Vagina (tissue), 2 donors: ENCODE results near the gene TSPAN4. TPM values are rescaled to one million over a fixed set of nuclear protein-coding genes. Genes with fewer than 3 reads are reported as not detected.

Experiments used
- DNase-seq, 2 donors: peaks; one replicate each; pipeline ENCODE4 v3.0.0-alpha.2; 2017; ENCODE audit errors: extremely low spot score in 2 of 2
- H3K27ac ChIP-seq: fragments of 200-600 bp; sonication (generic); one replicate; pipeline ENCODE4 v1.5.1; 2019
- H3K27me3 ChIP-seq: fragments of 200-600 bp; sonication (generic); one replicate; pipeline ENCODE4 v1.5.1; 2019
- H3K36me3 ChIP-seq, 2 donors: fragments of 200-600 bp; sonication (generic); one replicate each; pipeline ENCODE4 v1.5.1; 2017 to 2019
- H3K4me1 ChIP-seq: fragments of 200-600 bp; sonication (generic); one replicate; pipeline ENCODE4 v1.5.1; 2019
- H3K4me3 ChIP-seq, 2 donors: fragments of 200-600 bp; sonication (generic); 1 replicate in 1 of 2; 2 replicates in 1 of 2; pipeline ENCODE4 v1.5.1; 2016 to 2019
- H3K9me3 ChIP-seq: fragments of 200-600 bp; sonication (generic); one replicate; pipeline ENCODE4 v1.5.1; 2019
- CTCF ChIP-seq, 3 experiments: fragments of 450-650 bp in 2 of 3; fragments of 200-600 bp in 1 of 3; sonication (generic) in 1 of 3; IDR thresholded peaks; one replicate each; pipeline ENCODE4 v1.5.1; 2017 to 2019; ENCODE audit warnings: antibody characterized with exemption in 3 of 3, mild to moderate bottlenecking in 2 of 3, moderate library complexity in 2 of 3
- POLR2A ChIP-seq, 2 donors: fragments of 450-650 bp; IDR thresholded peaks; one replicate each; pipeline ENCODE4 v1.6.1; 2017; ENCODE audit warnings: antibody characterized with exemption in 2 of 2, mild to moderate bottlenecking in 2 of 2, moderate library complexity in 2 of 2
- POLR2AphosphoS5 ChIP-seq, 2 donors: sonication (generic); formaldehyde crosslinking; IDR thresholded peaks; one replicate each; pipeline ENCODE4 v1.9.0; 2017; ENCODE audit warnings: antibody characterized with exemption in 2 of 2, mild to moderate bottlenecking in 2 of 2, low read depth in 1 of 2; ENCODE audit not compliant: insufficient read depth in 1 of 2
- intact Hi-C: fragments of 100-400 bp; cut with DNase I; formaldehyde crosslinking; loops from one replicate; pipeline ENCODE4 v1.15.1; 2023
- total RNA-seq: library from RNA; depleted of rRNA; stranded (reverse); fragments of >200 nt; gene quantifications from one replicate; pipeline ENCODE4 v1.2.3, GENCODE V29; 2016

Gene TSPAN4
- total RNA-seq, 1 donor from 2014 or later, result 99.0 TPM

DNA sequence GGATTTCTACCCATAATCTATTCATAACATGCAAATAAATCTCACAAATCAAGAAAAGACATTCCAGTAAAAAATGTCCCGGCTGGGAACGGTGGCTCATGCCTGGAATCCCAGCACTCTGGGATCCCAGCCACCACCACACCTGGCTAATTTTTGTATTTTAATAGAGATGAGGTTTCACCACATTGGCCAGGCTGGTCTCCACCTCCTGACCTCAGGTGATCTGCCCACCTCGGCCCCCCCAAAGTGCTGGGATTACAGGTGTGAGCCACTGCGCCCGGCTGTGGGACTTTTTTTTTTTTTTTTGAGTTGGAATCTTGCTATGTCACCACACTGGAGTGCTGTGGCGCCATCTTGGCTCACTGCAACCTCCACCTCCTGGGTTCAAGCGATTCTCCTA is 63.3 kb downstream of the TSPAN4 start:
- H3K4me3 ChIP-seq, result no peak overlapping the region
- no peak for DNase-seq
- no peak overlapping the region for H3K27ac ChIP-seq
- TF ChIP-seq CTCF (IDR thresholded peaks at IDR 0.05), result no peak
- no peak for TF ChIP-seq POLR2A (IDR thresholded peaks at IDR 0.05)
- no peak for TF ChIP-seq POLR2AphosphoS5 (IDR thresholded peaks at IDR 0.05; ENCODE audit: insufficient read depth in 1 of 2, low read depth in 1 of 2)
- H3K36me3 ChIP-seq, result peaks cover 3 to 35% of the 10 kb centered on the region in 2 donors
- no peaks in the 10 kb centered on the region for H3K27me3 ChIP-seq
- intact Hi-C loops, result no loop called here
- peaks cover 19% of the 10 kb centered on the region for H3K4me1 ChIP-seq
- H3K9me3 ChIP-seq, result no peaks in the 10 kb centered on the region

DNA sequence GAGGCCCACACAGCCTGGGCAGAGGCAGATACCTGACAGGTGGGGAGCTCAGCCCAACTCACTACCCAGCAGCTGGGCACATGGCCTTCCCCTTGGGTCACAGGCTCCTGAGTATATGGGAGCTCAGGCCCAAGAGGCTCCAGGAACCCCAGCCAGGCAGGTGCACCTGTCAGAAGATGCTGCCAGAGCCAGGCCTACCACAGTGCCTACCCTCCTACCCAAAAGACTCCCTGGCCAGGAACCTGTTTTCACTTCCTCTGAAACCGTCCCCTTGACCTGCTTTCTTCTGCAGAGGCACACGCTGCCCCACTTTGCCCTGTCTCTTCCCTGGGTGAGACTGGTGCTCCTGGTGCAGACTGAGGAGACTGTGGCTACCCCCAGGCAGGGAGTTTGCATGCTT is 65.0 kb downstream of the TSPAN4 start:
- H3K27me3 ChIP-seq, result no peaks in the 10 kb centered on the region
- no peaks in the 10 kb centered on the region for H3K9me3 ChIP-seq
- TF ChIP-seq POLR2A (IDR thresholded peaks at IDR 0.05) (no peak), CTCF (IDR thresholded peaks at IDR 0.05) (no peak), POLR2AphosphoS5 (IDR thresholded peaks at IDR 0.05; ENCODE audit: insufficient read depth in 1 of 2, low read depth in 1 of 2) (no peak)
- H3K4me1 ChIP-seq, result peaks cover 29% of the 10 kb centered on the region
- H3K4me3 ChIP-seq, result no peak overlapping the region
- DNase-seq, result no peak
- H3K36me3 ChIP-seq, result peaks cover 0 to 20% of the 10 kb centered on the region in 2 donors
- no peak overlapping the region for H3K27ac ChIP-seq
- intact Hi-C loops, result no loop called here

GRCh38 chr11:908273-908672 is 65.6 kb downstream of the TSPAN4 start:
- Histone ChIP-seq H3K27ac (no peak overlapping the region), H3K36me3 (peaks cover 0 to 14% of the 10 kb centered on the region in 2 donors), H3K9me3 (no peaks in the 10 kb centered on the region), H3K27me3 (no peaks in the 10 kb centered on the region), H3K4me1 (peaks cover 29% of the 10 kb centered on the region), H3K4me3 (no peak overlapping the region)
- TF ChIP-seq POLR2AphosphoS5 (IDR thresholded peaks at IDR 0.05; ENCODE audit: insufficient read depth in 1 of 2, low read depth in 1 of 2) (no peak), CTCF (IDR thresholded peaks at IDR 0.05) (no peak), POLR2A (IDR thresholded peaks at IDR 0.05) (no peak)
- intact Hi-C loops, result no loop called here
- no peak for DNase-seq

- TF ChIP-seq POLR2A (IDR thresholded peaks at IDR 0.05) (no peak), CTCF (IDR thresholded peaks at IDR 0.05) (no peak), POLR2AphosphoS5 (IDR thresholded peaks at IDR 0.05; ENCODE audit: insufficient read depth in 1 of 2, low read depth in 1 of 2) (no peak)
- no peak for DNase-seq
- Histone ChIP-seq H3K4me1 (peaks cover 29% of the 10 kb centered on the region), H3K27ac (no peak overlapping the region), H3K9me3 (no peaks in the 10 kb centered on the region), H3K27me3 (no peaks in the 10 kb centered on the region), H3K36me3 (peaks cover 0 to 4% of the 10 kb centered on the region in 2 donors), H3K4me3 (peak overlapping the region in 1 of 2 donors; percentile 91)
- intact Hi-C loops, result no loop called here
These were observed 66.8 kb downstream of the TSPAN4 start for GRCh38 chr11:909406-909805.

DNA sequence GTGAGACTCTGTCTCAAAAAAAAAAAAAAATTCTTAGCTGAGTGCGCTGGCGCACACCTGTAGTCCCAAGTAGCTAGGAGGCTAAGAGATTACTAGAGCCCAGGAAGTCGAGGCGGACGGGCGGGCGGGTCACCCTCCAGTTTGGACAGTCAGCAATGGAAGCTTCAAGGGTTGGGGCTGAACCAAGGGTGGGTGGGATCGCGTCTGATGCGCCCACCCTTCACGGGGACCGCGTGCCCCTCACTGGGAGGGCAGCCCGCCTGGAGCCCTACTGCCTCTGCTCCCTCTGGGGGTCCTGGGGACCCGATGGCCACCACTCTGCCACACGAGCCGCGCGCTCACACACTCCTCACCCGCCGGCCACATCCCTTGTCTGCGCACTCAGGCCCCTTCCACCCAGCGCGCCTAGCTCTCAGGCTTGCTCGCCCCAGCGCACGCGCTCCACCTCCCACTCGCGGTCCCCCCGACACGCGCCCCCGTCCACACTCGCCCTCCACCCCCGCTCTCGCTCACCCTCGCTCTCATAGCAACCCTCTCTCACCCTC is 67.5 kb downstream of the TSPAN4 start:
- TF ChIP-seq POLR2AphosphoS5 (IDR thresholded peaks at IDR 0.05; ENCODE audit: insufficient read depth in 1 of 2, low read depth in 1 of 2) (no peak), CTCF (IDR thresholded peaks at IDR 0.05) (no peak), POLR2A (IDR thresholded peaks at IDR 0.05) (no peak)
- H3K9me3 ChIP-seq, result no peaks in the 10 kb centered on the region
- H3K36me3 ChIP-seq, result no peaks in the 10 kb centered on the region
- H3K27ac ChIP-seq, result peak overlapping the region; percentile 90
- no peak for DNase-seq
- peak overlapping the region; percentile 91 for H3K4me3 ChIP-seq
- peaks cover 29% of the 10 kb centered on the region for H3K4me1 ChIP-seq
- intact Hi-C loops, result no loop called here
- H3K27me3 ChIP-seq, result no peaks in the 10 kb centered on the region
